IMR-90 (cell line): ENCODE data around the gene PRMT1. TPM values are rescaled to one million over a fixed set of nuclear protein-coding genes. Genes with fewer than 3 reads are reported as not detected.

Experiments used
- ATAC-seq: fragments of 200-7000 bp; cut with Tn5 transposase; 2 replicates; pipeline ENCODE4 v1.9.1; 2020; ENCODE audit warnings: low read depth, mild to moderate bottlenecking, moderate library complexity
- BruUV-seq: library from RNA; stranded (reverse); fragments of 400-500 nt; replicated peaks from 2 replicates; lab custom pipeline; 2021; lab: Mats Ljungman, UMichigan
- CTCF ChIA-PET: fragments of 300-600 bp; formaldehyde crosslinking; extraction: SDS; loops from one replicate; lab custom pipeline; 2021; ENCODE audit warnings: antibody characterized with exemption; lab: Yijun Ruan, JAX
- POLR2A ChIA-PET: fragments of 300-600 bp; sonication (Branson Sonifier 250); formaldehyde crosslinking; loops from one replicate; lab custom pipeline; 2022; ENCODE audit warnings: antibody characterized with exemption; ENCODE audit not compliant: unreplicated experiment; lab: Charles Lee
- DNase-seq: peaks from one replicate; pipeline ENCODE4 v3.0.0; 2013
- H2AFZ ChIP-seq: replicated peaks from 2 replicates; pipeline ENCODE3; 2013; ENCODE audit warnings: low read length, mild to moderate bottlenecking; ENCODE audit not compliant: poor library complexity
- H2AK5ac ChIP-seq: 2 replicates; pipeline ENCODE4 v1.6.1; 2013; ENCODE audit warnings: low read depth, low read length, inconsistent platforms
- H2AK9ac ChIP-seq: replicated peaks from 2 replicates; pipeline ENCODE3; 2013; ENCODE audit warnings: mild to moderate bottlenecking, low read depth, low read length, moderate library complexity; ENCODE audit not compliant: poor library complexity
- H2BK120ac ChIP-seq: 2 replicates; pipeline ENCODE4 v1.6.1; 2013; ENCODE audit warnings: low read depth, low read length, inconsistent platforms
- H2BK15ac ChIP-seq: 3 replicates; pipeline ENCODE4 v1.6.1; 2013; ENCODE audit warnings: low read depth, low read length, inconsistent platforms
- H2BK20ac ChIP-seq: 2 replicates; pipeline ENCODE4 v1.6.1; 2013; ENCODE audit warnings: low read depth, mild to moderate bottlenecking, inconsistent platforms, low read length, moderate library complexity
- H2BK5ac ChIP-seq: 2 replicates; pipeline ENCODE4 v1.6.1; 2013; ENCODE audit warnings: mild to moderate bottlenecking, low read depth, low read length, inconsistent platforms; ENCODE audit not compliant: poor library complexity, severe bottlenecking
- H3K14ac ChIP-seq: replicated peaks from 2 replicates; pipeline ENCODE4 v1.6.1; 2013; ENCODE audit warnings: low read depth, low read length, inconsistent platforms
- H3K18ac ChIP-seq: 2 replicates; pipeline ENCODE4 v1.6.1; 2013; ENCODE audit warnings: low read depth, low read length, control low read depth
- H3K23ac ChIP-seq: 2 replicates; pipeline ENCODE4 v1.6.1; 2013; ENCODE audit warnings: low read depth, low read length, inconsistent platforms
- H3K27ac ChIP-seq: 2 replicates; pipeline ENCODE4 v1.5.1; 2013; ENCODE audit warnings: mild to moderate bottlenecking, control low read depth, low read length; ENCODE audit not compliant: insufficient read depth
- H3K27me3 ChIP-seq: 2 replicates; pipeline ENCODE4 v1.6.1; 2013; ENCODE audit warnings: low read length; ENCODE audit not compliant: control insufficient read depth, insufficient read depth
- H3K36me3 ChIP-seq: 2 replicates; pipeline ENCODE4 v1.6.1; 2013; ENCODE audit warnings: low read length, mixed read lengths; ENCODE audit not compliant: control insufficient read depth, insufficient read depth
- H3K4ac ChIP-seq: 2 replicates; pipeline ENCODE4 v1.6.1; 2013; ENCODE audit warnings: low read depth, low read length, inconsistent platforms
- H3K4me1 ChIP-seq: 2 replicates; pipeline ENCODE4 v1.6.1; 2013; ENCODE audit warnings: low read length, mixed read lengths; ENCODE audit not compliant: control insufficient read depth, insufficient read depth
- H3K4me2 ChIP-seq: 2 replicates; pipeline ENCODE4 v1.6.1; 2013; ENCODE audit warnings: low read depth, mild to moderate bottlenecking, control low read depth, low read length, moderate library complexity
- H3K4me3 ChIP-seq: 2 replicates; pipeline ENCODE4 v1.5.1; 2013; ENCODE audit warnings: low read depth, mild to moderate bottlenecking, control low read depth, low read length, moderate library complexity; ENCODE audit not compliant: insufficient read depth
- H3K56ac ChIP-seq: 2 replicates; pipeline ENCODE4 v1.6.1; 2013; ENCODE audit warnings: low read length, inconsistent platforms; ENCODE audit not compliant: insufficient read depth; ENCODE audit errors: extremely low read depth
- H3K79me1 ChIP-seq, 2 experiments: 2 replicates each; pipeline ENCODE4 v1.6.1; 2013; ENCODE audit warnings: low read length in 2 of 2, inconsistent platforms in 1 of 2, low read depth in 1 of 2
- H3K9ac ChIP-seq: 2 replicates; pipeline ENCODE4 v1.6.1; 2013; ENCODE audit warnings: low read depth, low read length, control low read depth
- H3K9me1 ChIP-seq: 2 replicates; pipeline ENCODE4 v1.6.1; 2013; ENCODE audit warnings: low read length, inconsistent platforms; ENCODE audit not compliant: insufficient read depth
- H3K9me3 ChIP-seq: 2 replicates; pipeline ENCODE4 v1.6.1; 2013; ENCODE audit warnings: low read length; ENCODE audit not compliant: control insufficient read depth, insufficient read depth
- H4K20me1 ChIP-seq: 2 replicates; pipeline ENCODE4 v1.6.1; 2013; ENCODE audit warnings: low read length, inconsistent platforms; ENCODE audit not compliant: insufficient read depth
- H4K5ac ChIP-seq: 2 replicates; pipeline ENCODE4 v1.6.1; 2013; ENCODE audit warnings: mild to moderate bottlenecking, low read depth, low read length, control low read depth
- H4K8ac ChIP-seq, 2 experiments: 2 replicates each; pipeline ENCODE4 v1.6.1; 2013; ENCODE audit warnings: low read depth in 2 of 2, low read length in 2 of 2, control low read depth in 1 of 2, inconsistent platforms in 1 of 2
- H4K91ac ChIP-seq: 2 replicates; pipeline ENCODE4 v1.6.1; 2013; ENCODE audit warnings: low read depth, low read length, inconsistent platforms; ENCODE audit not compliant: insufficient read depth
- BHLHE40 ChIP-seq: fragments of 150-350 bp; IDR thresholded peaks from 2 replicates; pipeline ENCODE4 v1.6.1; 2016; ENCODE audit warnings: mild to moderate bottlenecking, low read depth, low read length
- CEBPB ChIP-seq: IDR thresholded peaks from 2 replicates; pipeline ENCODE4 v1.6.1; 2012; ENCODE audit warnings: low read depth, low read length, improper control_type of control experiment
- ELK1 ChIP-seq: fragments of 150-350 bp; IDR thresholded peaks from 2 replicates; pipeline ENCODE4 v1.6.1; 2016; ENCODE audit warnings: low read depth, mild to moderate bottlenecking, low read length, moderate library complexity, borderline replicate concordance
- FOS ChIP-seq: fragments of 150-350 bp; IDR thresholded peaks from 2 replicates; pipeline ENCODE4 v1.6.1; 2016; ENCODE audit warnings: low read depth, low read length
- MAFK ChIP-seq: IDR thresholded peaks from 2 replicates; pipeline ENCODE4 v1.6.1; 2012; ENCODE audit warnings: low read depth, low read length, improper control_type of control experiment
- MAZ ChIP-seq: IDR thresholded peaks from 2 replicates; pipeline ENCODE4 v1.6.1; 2012; ENCODE audit warnings: low read depth, mild to moderate bottlenecking, low read length, improper control_type of control experiment, moderate library complexity, borderline replicate concordance
- MXI1 ChIP-seq: IDR thresholded peaks from 2 replicates; pipeline ENCODE4 v1.6.1; 2012; ENCODE audit warnings: low read depth, mild to moderate bottlenecking, low read length, moderate library complexity, borderline replicate concordance
- NFE2L2 ChIP-seq: fragments of 150-350 bp; IDR thresholded peaks from 2 replicates; pipeline ENCODE4 v1.6.1; 2016; ENCODE audit warnings: low read depth, mild to moderate bottlenecking, low read length
- RAD21 ChIP-seq: IDR thresholded peaks from 2 replicates; pipeline ENCODE4 v1.6.1; 2012; ENCODE audit warnings: low read length, improper control_type of control experiment
- RCOR1 ChIP-seq: IDR thresholded peaks from 2 replicates; pipeline ENCODE4 v1.6.1; 2012; ENCODE audit warnings: mild to moderate bottlenecking, low read length, improper control_type of control experiment; ENCODE audit not compliant: insufficient replicate concordance
- SMC3 ChIP-seq: fragments of 150-350 bp; IDR thresholded peaks from 2 replicates; pipeline ENCODE4 v1.6.1; 2016; ENCODE audit warnings: low read depth, mild to moderate bottlenecking, antibody characterized with exemption, low read length, moderate library complexity
- USF2 ChIP-seq: fragments of 150-350 bp; IDR thresholded peaks from 2 replicates; pipeline ENCODE4 v1.6.1; 2017; ENCODE audit warnings: mild to moderate bottlenecking, antibody characterized with exemption, low read length, low read depth
- WGBS, 2 experiments: methylation state at CpG; one replicate each; pipeline versions ENCODE4 v1.1.5 to v1.1.7; 2013; ENCODE audit warnings: missing lambda C conversion rate in 2 of 2; ENCODE audit not compliant: insufficient read length in 1 of 2; ENCODE audit errors: extremely low coverage in 2 of 2; 5-methylcytosine and 5-hydroxymethylcytosine counted together
- dilution Hi-C: fragments of 300-500 bp; cut with HindIII; formaldehyde crosslinking; loops from one replicate; pipeline ENCODE4 v1.14.3; 2018; ENCODE audit warnings: low sequenced_read_pairs; ENCODE audit not compliant: unreplicated experiment
- in situ Hi-C: fragments of 300-500 bp; cut with MboI; formaldehyde crosslinking; loops from 3 replicates; pipeline ENCODE4 v1.14.3; 2019; ENCODE audit warnings: low sequenced_read_pairs, inconsistent platforms, mixed read lengths
- intact Hi-C: fragments of 100-400 bp; cut with micrococcal nuclease; formaldehyde crosslinking; loops from 2 replicates; pipeline ENCODE4 v1.10.0; 2022
- polyA plus RNA-seq, 3 experiments: library from polyadenylated mRNA; depleted of rRNA; stranded (reverse); fragments of >200 nt; gene quantifications; 2 replicates each; pipeline ENCODE4 v1.2.3, GENCODE V29; 2012; ENCODE audit warnings: low replicate concordance in 1 of 3
- total RNA-seq: library from RNA; depleted of rRNA; stranded (reverse); fragments of >200 nt; gene quantifications from 2 replicates; pipeline ENCODE4 v1.2.3, GENCODE V29; 2012
- TF ChIP-seq, protein P1 (sequence below): conservative IDR thresholded peaks from 2 replicates; pipeline ENCODE4 v1.5.1; 2012; ENCODE audit warnings: mild to moderate bottlenecking, low read depth, low read length, improper control_type of control experiment

PRMT1 gene
- total and polyA plus RNA-seq, 2 of the 4 experiments (the other 2 are of a cell fraction) = 497 to 840 TPM

- Histone ChIP-seq H3K14ac (no peak overlapping the region), H3K23ac (0 out of 2 replicates have a peak overlapping the region, but pooled peaks have one; percentile 84), H3K27ac (no peak overlapping the region), H2BK120ac (no peak overlapping the region), H2BK15ac (no peak overlapping the region), H3K9me1 (no peaks in the 10 kb centered on the region), H3K4me3 (no peak overlapping the region), H2AK9ac (peak overlapping the region; percentile 93), H3K9me3 (no peaks in the 10 kb centered on the region), H3K36me3 (peaks cover 3% of the 10 kb centered on the region; the same call in 1 of the 2 replicates), H3K27me3 (no peaks in the 10 kb centered on the region), H2AK5ac (no peak overlapping the region), H3K18ac (no peak overlapping the region), H3K9ac (peak overlapping the region; percentile 22; the same call in 1 of the 2 replicates), H2BK5ac (no peak overlapping the region), H2BK20ac (no peak overlapping the region), H4K91ac (0 out of 2 replicates have a peak overlapping the region, but pooled peaks have one; percentile 29), H3K4me2 (peak overlapping the region; percentile 54; the same call in 1 of the 2 replicates), H2AFZ (peak overlapping the region; percentile 93), H3K4ac (peak overlapping the region; percentile 47; the same call in 1 of the 2 replicates), H4K5ac (no peak overlapping the region), H4K8ac (peak overlapping the region in 1 of 2 experiments; percentile 94; a peak in 2 of 4 replicates), H3K4me1 (peaks cover 2% of the 10 kb centered on the region), H4K20me1 (no peaks in the 10 kb centered on the region; the same call in 1 of the 2 replicates), H3K79me1 (peaks cover 1 to 29% of the 10 kb centered on the region in 2 experiments; a peak in 2 of 4 replicates), H3K56ac (no peak overlapping the region)
- peak; percentile 8; the same call in 1 of the 2 replicates for ATAC-seq
- peak; percentile 61 for DNase-seq
- 6% methylated on average over 9 of the region's 28 CpGs; no CpG with 5 or more reads in 1 of the 2 experiments for WGBS, 2 experiments
- BruUV-seq = no TSS peak
- in situ Hi-C loops (no loop called here), intact Hi-C loops (loop anchor here (1.0 kb wide), 1 partner anchor 169 kb away; no protein-coding TSS in a partner anchor), dilution Hi-C loops (no loop called here)
- CTCF ChIA-PET = interaction anchor here (0.5 to 1.3 kb wide), 4 partner anchors 9 to 121 kb away, joined by 3 to 4 read pairs (median 3); no protein-coding TSS in a partner anchor
- POLR2A ChIA-PET = no interaction called here
- no peak for TF ChIP-seq ELK1
- peak; percentile 58 for TF ChIP-seq RAD21
- TF ChIP-seq RCOR1 = no peak
- no peak for TF ChIP-seq NFE2L2
- TF ChIP-seq MAFK = no peak
- peak; percentile 88 for TF ChIP-seq MAZ
- no peak for TF ChIP-seq USF2
- TF ChIP-seq FOS = no peak
- TF ChIP-seq, protein P1, sequence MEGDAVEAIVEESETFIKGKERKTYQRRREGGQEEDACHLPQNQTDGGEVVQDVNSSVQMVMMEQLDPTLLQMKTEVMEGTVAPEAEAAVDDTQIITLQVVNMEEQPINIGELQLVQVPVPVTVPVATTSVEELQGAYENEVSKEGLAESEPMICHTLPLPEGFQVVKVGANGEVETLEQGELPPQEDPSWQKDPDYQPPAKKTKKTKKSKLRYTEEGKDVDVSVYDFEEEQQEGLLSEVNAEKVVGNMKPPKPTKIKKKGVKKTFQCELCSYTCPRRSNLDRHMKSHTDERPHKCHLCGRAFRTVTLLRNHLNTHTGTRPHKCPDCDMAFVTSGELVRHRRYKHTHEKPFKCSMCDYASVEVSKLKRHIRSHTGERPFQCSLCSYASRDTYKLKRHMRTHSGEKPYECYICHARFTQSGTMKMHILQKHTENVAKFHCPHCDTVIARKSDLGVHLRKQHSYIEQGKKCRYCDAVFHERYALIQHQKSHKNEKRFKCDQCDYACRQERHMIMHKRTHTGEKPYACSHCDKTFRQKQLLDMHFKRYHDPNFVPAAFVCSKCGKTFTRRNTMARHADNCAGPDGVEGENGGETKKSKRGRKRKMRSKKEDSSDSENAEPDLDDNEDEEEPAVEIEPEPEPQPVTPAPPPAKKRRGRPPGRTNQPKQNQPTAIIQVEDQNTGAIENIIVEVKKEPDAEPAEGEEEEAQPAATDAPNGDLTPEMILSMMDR = peak; percentile 82
- no peak for TF ChIP-seq BHLHE40
- TF ChIP-seq MXI1 = no peak
- TF ChIP-seq CEBPB = no peak
- peak; percentile 67 for TF ChIP-seq SMC3
Measured at GRCh38 chr19:49672131-49672919, 4.7 kb upstream of the PRMT1 start.
